Neuronal stem cell (in vitro differentiated cells): Measurements from ENCODE around the gene RAB27A.

Source experiments
- DNase-seq: peaks from one replicate; pipeline ENCODE4 v3.0.0-alpha.2; 2013; ENCODE audit warnings: low spot score
- H2AFZ ChIP-seq: one replicate; pipeline ENCODE4 v1.6.1; 2013; ENCODE audit warnings: mild to moderate bottlenecking, low read length, inconsistent platforms
- H2AK5ac ChIP-seq: 2 replicates; pipeline ENCODE4 v1.6.1; 2013; ENCODE audit warnings: low read depth, mild to moderate bottlenecking, inconsistent platforms, low read length, moderate library complexity, mixed read lengths
- H2BK120ac ChIP-seq: 2 replicates; pipeline ENCODE4 v1.6.1; 2013; ENCODE audit warnings: low read depth, mild to moderate bottlenecking, inconsistent platforms, low read length, moderate library complexity, mixed read lengths
- H2BK12ac ChIP-seq: one replicate; pipeline ENCODE4 v1.6.1; 2013; ENCODE audit warnings: low read length, inconsistent platforms
- H2BK15ac ChIP-seq: 2 replicates; pipeline ENCODE4 v1.6.1; 2013; ENCODE audit warnings: mild to moderate bottlenecking, low read length, inconsistent platforms, mixed read lengths
- H2BK5ac ChIP-seq: one replicate; pipeline ENCODE4 v1.6.1; 2013; ENCODE audit warnings: inconsistent platforms, mild to moderate bottlenecking, low read length, moderate library complexity
- H3K14ac ChIP-seq: one replicate; pipeline ENCODE4 v1.6.1; 2013; ENCODE audit warnings: low read length, inconsistent platforms
- H3K18ac ChIP-seq: 2 replicates; pipeline ENCODE4 v1.6.1; 2013; ENCODE audit warnings: low read length, inconsistent platforms
- H3K23ac ChIP-seq: 2 replicates; pipeline ENCODE4 v1.6.1; 2013; ENCODE audit warnings: low read depth, mild to moderate bottlenecking, mixed read lengths, low read length, inconsistent platforms; ENCODE audit not compliant: poor library complexity
- H3K27ac ChIP-seq: replicated peaks from 3 replicates; pipeline ENCODE4 v1.5.1; 2013; ENCODE audit warnings: low read length, inconsistent platforms
- H3K27me3 ChIP-seq, 3 experiments: 2 replicates each; pipeline ENCODE4 v1.6.1; 2013; ENCODE audit warnings: low read length in 3 of 3, mild to moderate bottlenecking in 2 of 3, inconsistent platforms in 1 of 3, low read depth in 1 of 3, mixed read lengths in 1 of 3, moderate library complexity in 1 of 3; ENCODE audit not compliant: control insufficient read depth in 3 of 3, insufficient read depth in 3 of 3
- H3K36me3 ChIP-seq, 2 donors: replicated peaks in 1 of 2; 2 replicates each; pipeline ENCODE4 v1.6.1; 2013; ENCODE audit warnings: low read length in 2 of 2; ENCODE audit not compliant: control insufficient read depth in 2 of 2, insufficient read depth in 2 of 2
- H3K4ac ChIP-seq: 2 replicates; pipeline ENCODE4 v1.6.1; 2013; ENCODE audit warnings: inconsistent platforms, mild to moderate bottlenecking, low read length, moderate library complexity
- H3K4me1 ChIP-seq, 2 donors: 1 replicate in 1 of 2; 2 replicates in 1 of 2; pipeline ENCODE4 v1.6.1; 2013; ENCODE audit warnings: low read length in 2 of 2, low read depth in 1 of 2; ENCODE audit not compliant: control insufficient read depth in 2 of 2, insufficient read depth in 1 of 2
- H3K4me2 ChIP-seq: one replicate; pipeline ENCODE4 v1.6.1; 2013; ENCODE audit warnings: mild to moderate bottlenecking, low read length, inconsistent platforms; ENCODE audit not compliant: insufficient read depth, poor library complexity, severe bottlenecking
- H3K4me3 ChIP-seq, 2 donors: 2 replicates each; pipeline ENCODE4 v1.5.1; 2013; ENCODE audit warnings: low read length in 2 of 2, mild to moderate bottlenecking in 2 of 2, inconsistent platforms in 1 of 2, moderate library complexity in 1 of 2
- H3K79me1 ChIP-seq: one replicate; pipeline ENCODE4 v1.6.1; 2013; ENCODE audit warnings: low read depth, mild to moderate bottlenecking, inconsistent platforms, low read length, moderate library complexity
- H3K9ac ChIP-seq: one replicate; pipeline ENCODE4 v1.6.1; 2013; ENCODE audit warnings: mild to moderate bottlenecking, low read depth, low read length, inconsistent platforms; ENCODE audit not compliant: poor library complexity
- H3K9me3 ChIP-seq, 2 donors: replicated peaks in 1 of 2; 2 replicates each; pipeline versions ENCODE3 to v1.6.1; 2013; ENCODE audit warnings: low read length in 2 of 2, mild to moderate bottlenecking in 2 of 2, inconsistent platforms in 1 of 2, low read depth in 1 of 2, mixed read lengths in 1 of 2, moderate library complexity in 1 of 2; ENCODE audit not compliant: control insufficient read depth in 2 of 2, insufficient read depth in 1 of 2
- H4K8ac ChIP-seq: one replicate; pipeline ENCODE4 v1.6.1; 2013; ENCODE audit warnings: low read depth, mild to moderate bottlenecking, inconsistent platforms, low read length, moderate library complexity
- H4K91ac ChIP-seq: one replicate; pipeline ENCODE4 v1.6.1; 2013; ENCODE audit warnings: low read length, low read depth, mild to moderate bottlenecking, inconsistent platforms; ENCODE audit not compliant: poor library complexity
- WGBS, 2 donors: extraction: QIAGEN DNeasy Blood & Tissue Kit; methylation state at CpG; one replicate each; pipeline ENCODE4 v1.1.7; 2013; ENCODE audit warnings: missing lambda C conversion rate in 2 of 2, mixed read lengths in 1 of 2; ENCODE audit not compliant: insufficient read length in 2 of 2, insufficient replicate concordance in 1 of 2; ENCODE audit errors: extremely low coverage in 2 of 2; 5-methylcytosine and 5-hydroxymethylcytosine counted together

RAB27A gene

DNA sequence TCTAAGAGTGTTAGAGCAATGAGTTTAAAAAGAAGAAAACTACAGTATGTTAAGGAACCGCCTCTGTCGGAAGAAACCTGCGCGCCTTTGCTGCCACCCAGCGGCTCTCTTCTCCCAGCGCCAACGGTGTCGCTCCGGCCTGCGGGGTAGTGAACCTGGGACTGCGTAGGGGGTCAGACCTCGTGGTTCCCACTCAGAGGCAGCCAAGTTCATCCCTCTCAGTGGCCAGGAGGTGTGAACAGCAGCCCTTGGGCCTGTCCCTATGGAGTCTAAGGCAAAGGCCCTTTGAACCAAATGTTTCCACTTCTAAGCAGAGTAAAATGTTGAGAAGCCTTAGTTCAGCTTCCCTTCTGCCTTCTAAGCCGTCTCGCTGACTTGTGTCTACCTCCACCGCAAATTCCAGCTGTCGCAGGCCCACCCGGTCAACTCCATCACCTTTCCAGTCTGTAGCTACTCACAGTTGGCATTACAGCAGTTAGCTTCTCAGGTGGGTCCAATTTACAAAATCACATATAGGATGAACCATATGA, 980 bp upstream of the RAB27A start:
- H4K91ac ChIP-seq, result no peak overlapping the region
- no peak overlapping the region for H3K4ac ChIP-seq
- peak overlapping the region; percentile 91 for H2AFZ ChIP-seq
- H2BK15ac ChIP-seq, result no peak overlapping the region
- no peak overlapping the region for H2BK12ac ChIP-seq
- no peak overlapping the region for H3K23ac ChIP-seq
- no peaks in the 10 kb centered on the region for H3K27me3 ChIP-seq
- H3K14ac ChIP-seq, result no peak overlapping the region
- no peaks in the 10 kb centered on the region for H3K9me3 ChIP-seq
- peak overlapping the region; percentile 17 for H4K8ac ChIP-seq
- H2BK120ac ChIP-seq, result no peak overlapping the region
- H2BK5ac ChIP-seq, result no peak overlapping the region
- DNase-seq, result peak; percentile 66
- H3K4me1 ChIP-seq, result peaks cover 3 to 5% of the 10 kb centered on the region in 2 donors
- H3K4me2 ChIP-seq, result no peak overlapping the region
- no peak overlapping the region for H3K18ac ChIP-seq
- no peaks in the 10 kb centered on the region for H3K36me3 ChIP-seq
- H3K79me1 ChIP-seq, result no peaks in the 10 kb centered on the region
- H3K27ac ChIP-seq, result no peak overlapping the region
- WGBS, 2 donors, result no CpG with 5 or more reads among the region's 17 CpGs
- H3K9ac ChIP-seq, result no peak overlapping the region
- no peak overlapping the region for H2AK5ac ChIP-seq
- peak overlapping the region in 1 of 2 donors; percentile 58 for H3K4me3 ChIP-seq

- H3K9ac ChIP-seq, result peak overlapping the region; percentile 46
- H3K4ac ChIP-seq, result no peak overlapping the region
- no peaks in the 10 kb centered on the region for H3K36me3 ChIP-seq
- H2BK15ac ChIP-seq, result no peak overlapping the region
- H4K91ac ChIP-seq, result no peak overlapping the region
- peak overlapping the region; percentile 91 for H2AFZ ChIP-seq
- peak overlapping the region; percentile 92 for H3K18ac ChIP-seq
- WGBS, 2 donors, result no CpG with 5 or more reads among the region's 37 CpGs
- no peak overlapping the region for H3K23ac ChIP-seq
- no peak overlapping the region for H2BK5ac ChIP-seq
- H3K27me3 ChIP-seq, result no peaks in the 10 kb centered on the region
- H3K79me1 ChIP-seq, result no peaks in the 10 kb centered on the region
- no peak overlapping the region for H2BK12ac ChIP-seq
- H3K9me3 ChIP-seq, result no peaks in the 10 kb centered on the region
- H4K8ac ChIP-seq, result no peak overlapping the region
- no peak overlapping the region for H2BK120ac ChIP-seq
- peak overlapping the region; percentile 58 to 95 for H3K4me3 ChIP-seq
- peak overlapping the region; percentile 95 for H3K4me2 ChIP-seq
- no peak overlapping the region for H3K14ac ChIP-seq
- DNase-seq, result peak; percentile 37
- no peak overlapping the region for H2AK5ac ChIP-seq
- H3K4me1 ChIP-seq, result peaks cover 3 to 5% of the 10 kb centered on the region in 2 donors
- H3K27ac ChIP-seq, result no peak overlapping the region
Observed at GRCh38 chr15:55289011-55289745, 435 bp downstream of the RAB27A start.

DNA sequence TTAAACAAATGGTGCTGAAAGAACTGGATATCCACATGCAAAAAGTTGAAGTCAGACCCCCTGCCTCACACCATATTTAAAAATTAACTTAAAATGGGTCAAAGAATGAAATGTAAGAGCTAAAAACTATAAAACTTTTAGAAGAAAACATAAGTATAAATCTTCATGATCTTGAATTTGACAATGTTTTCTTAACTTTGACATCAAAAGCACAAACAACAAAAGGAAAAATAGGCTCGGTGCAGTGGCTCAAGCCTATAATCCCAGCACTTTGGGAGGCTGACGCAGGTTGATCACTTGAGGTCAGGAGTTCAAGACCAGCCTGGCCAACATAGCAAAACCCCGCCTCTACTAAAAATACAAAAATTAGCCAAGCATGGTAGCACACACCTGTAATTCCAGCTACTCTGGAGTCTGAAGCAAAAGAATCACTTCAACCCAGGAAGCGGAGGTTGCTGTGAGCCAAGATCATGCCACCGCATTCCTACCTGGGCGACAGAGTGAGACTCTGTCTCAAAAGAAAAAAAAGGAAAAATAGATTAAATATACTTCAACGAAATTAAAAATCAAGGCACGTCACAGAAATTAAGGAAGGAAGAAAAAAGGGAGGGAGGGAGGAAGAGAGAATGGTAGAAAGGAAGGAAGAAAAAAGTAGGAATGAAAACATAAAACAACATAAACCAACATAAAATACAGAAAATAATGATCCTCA, 1.5 kb downstream of the RAB27A start:
- no peak overlapping the region for H3K4me3 ChIP-seq
- no peak overlapping the region for H3K14ac ChIP-seq
- no CpG with 5 or more reads among the region's 8 CpGs for WGBS, 2 donors

More for the DNA sequence above, 1.5 kb downstream of the RAB27A start:
- Histone ChIP-seq H3K4me1 (peaks cover 3 to 5% of the 10 kb centered on the region in 2 donors), H3K27me3 (no peaks in the 10 kb centered on the region), H2AFZ (no peak overlapping the region), H4K8ac (no peak overlapping the region), H2BK12ac (no peak overlapping the region), H3K27ac (no peak overlapping the region), H3K9me3 (no peaks in the 10 kb centered on the region), H3K4ac (no peak overlapping the region), H3K4me2 (no peak overlapping the region), H3K79me1 (no peaks in the 10 kb centered on the region), H2BK15ac (no peak overlapping the region), H3K23ac (no peak overlapping the region), H2BK120ac (no peak overlapping the region), H3K9ac (no peak overlapping the region), H2AK5ac (no peak overlapping the region), H3K36me3 (no peaks in the 10 kb centered on the region), H4K91ac (no peak overlapping the region), H2BK5ac (no peak overlapping the region), H3K18ac (no peak overlapping the region)
- DNase-seq, result no peak
